Effector memory CD8-positive, alpha-beta T cell (primary cell): ENCODE data around the gene TAOK3.
A peak's percentile ranks its signal among the peaks of the same experiment; 100 is the strongest.

ENCODE experiments used
- ATAC-seq: fragments of 150-1000 bp; cut with Tn5 transposase; replicated peaks from 2 replicates; pipeline ENCODE4 v1.10.0; 2021; ENCODE audit warnings: mild to moderate bottlenecking, moderate library complexity
- DNase-seq, 3 experiments: peaks; one replicate each; pipeline ENCODE4 v3.0.0; 2021
- H3K27ac Mint-ChIP-seq, 2 donors: one replicate each; pipeline ENCODE4 v1.8.0; 2022; ENCODE audit warnings: mild to moderate bottlenecking in 2 of 2, mixed read lengths in 2 of 2, moderate library complexity in 2 of 2
- H3K27me3 Mint-ChIP-seq, 2 donors: one replicate each; pipeline ENCODE4 v1.8.0; 2022; ENCODE audit warnings: mixed read lengths in 2 of 2
- H3K36me3 Mint-ChIP-seq: one replicate; pipeline ENCODE4 v1.8.0; 2022; ENCODE audit warnings: mild to moderate bottlenecking, moderate library complexity, mixed read lengths; ENCODE audit not compliant: insufficient read depth
- H3K4me1 Mint-ChIP-seq, 2 donors: one replicate each; pipeline ENCODE4 v1.8.0; 2022; ENCODE audit warnings: low read depth in 2 of 2, mixed read lengths in 2 of 2
- H3K4me3 Mint-ChIP-seq, 2 donors: one replicate each; pipeline ENCODE4 v1.8.0; 2022; ENCODE audit warnings: mild to moderate bottlenecking in 2 of 2, mixed read lengths in 2 of 2, moderate library complexity in 2 of 2
- H3K9me3 Mint-ChIP-seq, 2 donors: one replicate each; pipeline ENCODE4 v1.8.0; 2022; ENCODE audit warnings: mixed read lengths in 2 of 2

TAOK3 gene

GRCh38 chr12:118391424-118391823 lies 18.7 kb upstream of the TAOK3 start:
- ATAC-seq: no peak
- H3K4me1 Mint-ChIP-seq: peaks cover 0 to 4% of the 10 kb centered on the region in 2 donors

DNA sequence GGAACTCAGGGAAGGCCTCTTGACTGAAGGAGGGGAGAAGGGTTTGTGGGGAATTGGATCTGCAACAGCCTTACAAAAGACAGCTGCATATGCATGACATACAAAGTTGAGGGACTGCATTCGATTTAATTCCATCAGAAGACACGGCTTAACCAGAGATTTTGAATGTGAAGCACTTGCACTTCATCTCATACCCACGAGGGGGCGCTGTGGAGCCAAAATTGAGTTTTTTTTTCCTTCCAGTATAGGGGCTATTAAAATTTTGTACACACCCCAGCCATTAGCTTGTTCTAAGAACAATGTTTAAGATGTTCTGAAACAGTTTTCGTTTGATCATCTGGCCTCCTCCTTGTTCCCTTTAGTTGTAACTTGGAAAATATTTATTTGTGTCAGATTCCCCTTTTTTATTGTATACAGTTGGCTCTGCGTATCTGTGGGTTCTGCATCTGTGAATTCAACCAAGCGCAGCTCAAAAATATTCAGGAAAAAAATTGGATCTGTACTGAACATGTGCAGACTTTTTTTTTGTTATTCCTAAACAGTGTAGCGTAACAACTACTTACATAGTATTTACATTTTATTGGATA lies 5.3 kb upstream of the TAOK3 start:
- peak; percentile 9 for ATAC-seq
- Mint-ChIP-seq H3K4me3 (peak overlapping the region; percentile 97 to 98), H3K27me3 (no peaks in the 10 kb centered on the region), H3K27ac (peak overlapping the region; percentile 99), H3K36me3 (peaks cover 39% of the 10 kb centered on the region), H3K4me1 (peaks cover 20 to 22% of the 10 kb centered on the region in 2 donors), H3K9me3 (no peaks in the 10 kb centered on the region)
- DNase-seq: peak; percentile 80 to 85 (median 80)

More at GRCh38 chr12:118391424-118391823, 18.7 kb upstream of the TAOK3 start:
- Mint-ChIP-seq H3K27me3 (no peaks in the 10 kb centered on the region), H3K9me3 (no peaks in the 10 kb centered on the region), H3K4me3 (no peak overlapping the region), H3K36me3 (peaks cover 75% of the 10 kb centered on the region), H3K27ac (no peak overlapping the region)
- DNase-seq: no peak

DNA sequence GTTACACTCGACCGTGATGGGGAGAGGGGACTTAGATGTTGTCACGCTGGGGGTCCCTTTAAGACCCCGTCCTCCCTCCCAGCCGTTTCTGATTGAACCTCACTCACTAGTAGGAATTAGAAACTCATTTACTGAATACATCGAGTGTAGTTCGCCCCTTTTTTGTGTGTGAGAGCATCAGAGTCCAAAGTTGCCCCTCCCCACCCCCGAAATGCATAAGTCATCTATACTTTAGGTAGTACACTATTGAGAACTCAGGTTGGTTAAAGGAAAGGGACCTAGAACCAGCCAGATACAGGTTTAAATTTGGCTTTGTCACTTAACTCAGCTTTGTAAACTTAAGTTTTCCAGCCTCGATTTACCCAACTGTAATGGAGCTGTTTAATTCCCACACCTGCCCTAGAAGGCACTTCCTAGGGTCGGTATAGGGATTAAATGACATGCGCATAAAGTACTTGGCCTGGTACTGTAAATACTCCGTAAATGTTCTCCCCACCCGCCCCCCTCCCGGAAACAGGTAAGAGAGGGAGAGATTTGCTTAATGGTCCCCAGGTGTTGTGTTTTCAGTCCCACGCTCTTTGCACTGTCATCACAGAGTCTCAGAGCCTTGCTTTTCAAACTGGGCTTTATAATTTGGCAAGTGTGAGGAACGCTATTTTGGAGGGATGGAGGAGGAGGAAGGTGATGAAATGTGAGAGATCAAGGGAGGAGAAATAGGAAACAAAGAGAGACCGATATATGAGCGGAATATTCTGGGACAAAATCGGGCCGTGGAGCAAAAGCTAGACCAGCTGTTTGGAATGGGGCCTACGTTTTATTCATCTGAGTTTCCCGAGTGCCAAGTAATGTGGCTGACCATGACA lies 4.5 kb upstream of the TAOK3 start:
- Mint-ChIP-seq H3K27ac (peak overlapping the region; percentile 99), H3K9me3 (no peaks in the 10 kb centered on the region), H3K4me3 (peak overlapping the region; percentile 97 to 98), H3K36me3 (peaks cover 33% of the 10 kb centered on the region), H3K4me1 (peaks cover 22 to 24% of the 10 kb centered on the region in 2 donors), H3K27me3 (no peaks in the 10 kb centered on the region)
- no peak for DNase-seq
- ATAC-seq: no peak

- ATAC-seq: peak; percentile 42
- Mint-ChIP-seq H3K4me3 (peak within 1 kb of the TSS; percentile 97 to 98), H3K36me3 (peaks cover 24% of the 10 kb centered on the region), H3K9me3 (no peaks in the 10 kb centered on the region), H3K27ac (peak within 1 kb of the TSS; percentile 99), H3K4me1 (peaks cover 25 to 30% of the 10 kb centered on the region in 2 donors), H3K27me3 (no peaks in the 10 kb centered on the region)
- DNase-seq: peak; percentile 95 to 99 (median 97)
These were observed 3.6 kb upstream of the TAOK3 start, which contains the start of gene SUDS3 for GRCh38 chr12:118376089-118377020. Gene SUDS3 (plus strand): TSS chr12:118376555. CDS start chr12:118376692, 137 bp downstream.

DNA sequence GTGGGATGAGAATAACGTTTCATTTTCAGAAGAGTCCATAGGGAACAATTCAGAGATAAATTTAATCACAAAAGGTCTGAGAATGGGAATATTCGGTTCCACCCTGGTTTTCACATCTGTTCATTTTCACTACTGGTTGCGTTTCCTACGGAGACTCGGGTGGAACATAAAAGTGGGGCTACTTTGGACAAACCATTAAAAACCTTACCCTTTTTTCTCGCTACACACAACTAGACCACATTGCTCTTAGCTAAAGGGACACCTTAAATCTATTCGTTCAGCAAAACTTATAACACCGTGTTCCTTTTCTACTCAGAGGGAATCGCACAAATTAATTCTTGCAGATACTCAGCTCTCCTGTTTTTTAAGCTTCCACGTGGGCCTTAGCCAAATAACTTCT lies 2.6 kb upstream of the TAOK3 start:
- no peaks in the 10 kb centered on the region for H3K9me3 Mint-ChIP-seq
- H3K27me3 Mint-ChIP-seq: no peaks in the 10 kb centered on the region
- H3K36me3 Mint-ChIP-seq: peaks cover 16% of the 10 kb centered on the region
- no peak for DNase-seq
- H3K27ac Mint-ChIP-seq: peak overlapping the region; percentile 99
- no peak for ATAC-seq
- H3K4me1 Mint-ChIP-seq: peaks cover 35 to 39% of the 10 kb centered on the region in 2 donors
- peak overlapping the region; percentile 97 to 98 for H3K4me3 Mint-ChIP-seq

GRCh38 chr12:118374909-118375308 lies 2.2 kb upstream of the TAOK3 start:
- Mint-ChIP-seq H3K36me3 (peaks cover 14% of the 10 kb centered on the region), H3K4me3 (peak overlapping the region; percentile 14 to 44), H3K4me1 (peaks cover 39 to 43% of the 10 kb centered on the region in 2 donors), H3K27me3 (no peaks in the 10 kb centered on the region), H3K9me3 (no peaks in the 10 kb centered on the region), H3K27ac (no peak overlapping the region)
- ATAC-seq: no peak
- DNase-seq: no peak

GRCh38 chr12:118374126-118374725 lies 1.5 kb upstream of the TAOK3 start:
- no peak for DNase-seq
- Mint-ChIP-seq H3K9me3 (no peaks in the 10 kb centered on the region), H3K27me3 (no peaks in the 10 kb centered on the region), H3K4me1 (peaks cover 41 to 44% of the 10 kb centered on the region in 2 donors), H3K36me3 (peaks cover 14% of the 10 kb centered on the region), H3K4me3 (peak overlapping the region; percentile 34 to 44), H3K27ac (no peak overlapping the region)
- ATAC-seq: no peak

DNA sequence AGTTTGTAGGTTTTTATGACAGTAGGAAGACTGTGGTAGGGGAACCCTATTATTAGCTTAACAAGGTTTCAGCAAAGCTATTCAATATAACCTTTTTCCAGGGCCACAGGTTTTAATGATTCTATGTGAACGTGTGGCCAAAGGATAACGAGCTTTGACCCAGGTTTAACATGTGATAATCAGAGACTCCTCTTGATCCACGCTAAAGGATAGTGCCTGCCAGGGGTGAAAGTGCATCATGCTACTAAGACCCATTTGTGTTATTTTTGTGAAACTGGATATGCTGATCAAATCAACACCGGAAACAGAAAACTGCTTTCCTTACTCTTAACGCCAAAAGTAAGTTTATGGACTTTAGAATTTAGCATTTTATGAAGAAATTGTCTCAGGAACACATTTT lies 909 bp upstream of the TAOK3 start:
- Mint-ChIP-seq H3K4me3 (peak overlapping the region; percentile 89 to 98), H3K27me3 (no peaks in the 10 kb centered on the region), H3K27ac (peak overlapping the region in 1 of 2 donors; percentile 91), H3K4me1 (peaks cover 41 to 44% of the 10 kb centered on the region in 2 donors), H3K36me3 (peaks cover 14% of the 10 kb centered on the region), H3K9me3 (no peaks in the 10 kb centered on the region)
- DNase-seq (no peak), ATAC-seq (no peak)

- peaks cover 31 to 35% of the 10 kb centered on the region in 2 donors for H3K4me1 Mint-ChIP-seq
These were observed 1.1 kb downstream of the TAOK3 start for GRCh38 chr12:118371321-118372282.

DNA sequence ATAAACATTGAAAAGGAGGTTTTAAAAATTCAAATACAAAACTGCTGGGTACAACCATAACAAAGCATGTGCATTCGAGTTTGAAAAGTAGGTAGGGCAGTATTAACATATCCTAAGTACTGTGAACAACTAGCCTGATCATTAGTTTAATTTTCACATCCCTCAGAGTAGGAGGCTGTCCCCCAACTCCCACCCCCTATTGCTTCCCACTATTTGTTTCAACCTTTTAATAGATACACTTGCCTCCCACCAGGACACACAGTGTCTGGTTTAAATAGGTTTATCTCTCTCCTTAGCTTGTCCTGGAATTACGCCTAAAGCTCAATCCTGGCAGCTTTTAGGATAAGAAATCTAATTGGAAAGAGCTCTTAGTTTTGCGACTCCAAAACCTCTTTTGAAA lies 2.1 kb downstream of the TAOK3 start:
- ATAC-seq (no peak), DNase-seq (no peak)
- Mint-ChIP-seq H3K27ac (no peak overlapping the region), H3K36me3 (no peaks in the 10 kb centered on the region), H3K4me3 (peak overlapping the region; percentile 89 to 98), H3K9me3 (no peaks in the 10 kb centered on the region), H3K27me3 (no peaks in the 10 kb centered on the region), H3K4me1 (peaks cover 24 to 29% of the 10 kb centered on the region in 2 donors)

More at GRCh38 chr12:118371321-118372282, 1.1 kb downstream of the TAOK3 start:
- ATAC-seq (no peak), DNase-seq (no peak)
- Mint-ChIP-seq H3K36me3 (peaks cover 6% of the 10 kb centered on the region), H3K27me3 (no peaks in the 10 kb centered on the region), H3K9me3 (no peaks in the 10 kb centered on the region), H3K4me3 (peak overlapping the region; percentile 89 to 98), H3K27ac (peak overlapping the region; percentile 91 to 92)

- no peak overlapping the region for H3K4me3 Mint-ChIP-seq
These were observed 3.9 kb downstream of the TAOK3 start for GRCh38 chr12:118368821-118369220.

GRCh38 chr12:118361889-118362288 lies 10.8 kb downstream of the TAOK3 start:
- no peak overlapping the region for H3K27ac Mint-ChIP-seq
- DNase-seq (no peak), ATAC-seq (no peak)
- H3K36me3 Mint-ChIP-seq: no peaks in the 10 kb centered on the region
- H3K4me1 Mint-ChIP-seq: peaks cover 19 to 47% of the 10 kb centered on the region in 2 donors
- H3K27me3 Mint-ChIP-seq: no peaks in the 10 kb centered on the region
- no peaks in the 10 kb centered on the region for H3K9me3 Mint-ChIP-seq
- no peak overlapping the region for H3K4me3 Mint-ChIP-seq

More at GRCh38 chr12:118368821-118369220, 3.9 kb downstream of the TAOK3 start:
- Mint-ChIP-seq H3K27ac (no peak overlapping the region), H3K36me3 (no peaks in the 10 kb centered on the region), H3K9me3 (no peaks in the 10 kb centered on the region), H3K27me3 (no peaks in the 10 kb centered on the region), H3K4me1 (peaks cover 30 to 40% of the 10 kb centered on the region in 2 donors)
- DNase-seq: no peak
- ATAC-seq: no peak
